ENCODE results near the gene CUX1. TPM values are rescaled to one million over a fixed set of nuclear protein-coding genes. Genes with fewer than 3 reads are reported as not detected.

The CUX1 gene
- total RNA-seq, 1 donor from 2014 or later = 18.3 TPM

DNA sequence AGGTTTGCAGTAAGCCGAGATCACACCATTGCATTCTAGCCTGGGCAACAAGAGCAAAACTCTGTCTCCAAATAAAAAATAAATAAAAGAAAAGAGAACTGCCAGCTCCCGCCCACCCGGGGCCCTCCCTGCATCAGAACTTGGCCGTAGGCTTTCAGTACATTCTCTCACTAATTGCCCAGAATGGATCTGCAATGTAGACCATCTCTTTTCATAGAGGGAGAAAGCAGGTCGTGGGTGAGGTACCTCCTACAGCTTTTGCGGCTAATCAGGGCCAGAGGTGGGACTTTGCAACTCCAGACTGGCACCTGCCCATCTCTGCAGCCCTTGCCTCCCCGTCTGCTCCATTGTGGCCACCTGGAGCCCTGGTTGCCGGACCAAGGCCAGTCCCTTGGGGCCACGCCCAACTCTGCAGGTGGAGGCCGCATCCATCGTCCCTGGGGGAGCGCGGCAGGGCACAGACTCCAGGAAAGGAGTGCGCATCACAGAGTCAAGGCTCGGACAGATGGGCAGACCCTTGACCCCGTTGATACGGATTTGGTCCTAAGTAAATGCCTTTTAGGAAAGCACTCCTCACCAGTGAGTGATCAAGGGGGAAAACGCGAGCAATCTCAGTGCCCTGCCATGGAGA is 290.2 kb downstream of the CUX1 start:
- Histone ChIP-seq H3K4me1 (ENCODE audit: control insufficient read depth in 3 of 3, insufficient read depth in 3 of 3, low read length in 3 of 3) (no peaks in the 10 kb centered on the region), H3K27me3 (ENCODE audit: control insufficient read depth in 3 of 3, insufficient read depth in 3 of 3, low read length in 3 of 3) (no peaks in the 10 kb centered on the region), H3K27ac (ENCODE audit: low read depth, low read length) (no peak overlapping the region), H3K36me3 (ENCODE audit: control insufficient read depth in 3 of 3, insufficient read depth in 3 of 3, low read length in 3 of 3) (peaks cover 17 to 30% (median 18%) of the 10 kb centered on the region in 3 donors), H3K4me3 (ENCODE audit: low read length in 3 of 3) (no peak overlapping the region), H3K9me3 (ENCODE audit: control insufficient read depth in 3 of 3, low read length in 3 of 3) (no peaks in the 10 kb centered on the region), H3K9ac (ENCODE audit: low read depth in 1 of 3, low read length in 3 of 3) (no peak overlapping the region)

DNA sequence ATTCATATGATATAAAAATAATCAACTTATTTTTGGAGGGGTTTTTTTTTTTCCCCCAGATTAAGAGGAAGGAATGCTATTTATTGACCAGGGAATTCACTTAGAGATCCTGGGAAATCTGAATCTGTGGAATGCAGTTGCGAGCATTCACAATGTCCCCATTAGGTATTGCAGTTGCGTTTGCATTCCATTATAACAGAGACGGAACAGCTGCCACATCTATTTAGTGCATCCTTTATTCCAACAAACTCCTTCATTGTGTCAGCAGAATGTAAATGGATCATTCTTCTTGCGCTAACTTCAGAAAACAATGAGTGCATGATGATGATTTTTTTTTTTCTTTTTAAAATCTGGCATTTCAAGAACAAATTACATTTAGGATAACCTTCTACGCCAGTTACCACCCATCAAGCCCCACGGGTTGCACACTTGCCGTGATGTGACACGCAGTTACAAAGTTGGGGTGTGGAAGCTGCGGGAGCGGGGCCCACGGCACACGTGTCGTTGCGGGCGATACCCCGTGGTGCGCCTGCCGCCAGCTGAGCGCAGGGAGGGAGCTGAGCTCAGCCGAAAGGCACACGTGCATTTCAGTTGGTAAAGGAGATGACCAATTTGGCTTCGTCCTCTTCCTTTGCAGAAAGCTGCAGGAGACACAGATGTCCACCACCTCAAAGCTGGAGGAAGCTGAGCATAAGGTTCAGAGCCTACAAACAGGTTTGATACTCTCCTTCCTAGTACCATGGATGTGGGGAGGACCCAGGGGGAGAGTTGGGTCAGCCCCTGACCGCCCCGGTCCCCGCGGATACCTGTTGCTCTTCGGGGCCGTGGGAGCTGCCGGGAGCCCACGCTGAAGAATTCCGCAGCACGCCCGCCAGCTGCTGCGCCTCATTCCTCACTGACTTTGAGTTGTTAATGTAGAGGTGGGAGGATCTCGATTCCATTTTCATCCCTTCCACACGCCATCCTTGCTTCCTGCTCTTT is 293.9 kb downstream of the CUX1 start:
- no peak overlapping the region for H3K27ac ChIP-seq (ENCODE audit: low read depth, low read length)
- H3K27me3 ChIP-seq (ENCODE audit: control insufficient read depth in 3 of 3, insufficient read depth in 3 of 3, low read length in 3 of 3) = no peaks in the 10 kb centered on the region
- H3K36me3 ChIP-seq (ENCODE audit: control insufficient read depth in 3 of 3, insufficient read depth in 3 of 3, low read length in 3 of 3) = peaks cover 17 to 42% (median 25%) of the 10 kb centered on the region in 3 donors
- H3K9me3 ChIP-seq (ENCODE audit: control insufficient read depth in 3 of 3, low read length in 3 of 3) = no peaks in the 10 kb centered on the region
- no peak overlapping the region for H3K4me3 ChIP-seq (ENCODE audit: low read length in 3 of 3)
- no peak overlapping the region for H3K9ac ChIP-seq (ENCODE audit: low read depth in 1 of 3, low read length in 3 of 3)
- H3K4me1 ChIP-seq (ENCODE audit: control insufficient read depth in 3 of 3, insufficient read depth in 3 of 3, low read length in 3 of 3) = no peaks in the 10 kb centered on the region

DNA sequence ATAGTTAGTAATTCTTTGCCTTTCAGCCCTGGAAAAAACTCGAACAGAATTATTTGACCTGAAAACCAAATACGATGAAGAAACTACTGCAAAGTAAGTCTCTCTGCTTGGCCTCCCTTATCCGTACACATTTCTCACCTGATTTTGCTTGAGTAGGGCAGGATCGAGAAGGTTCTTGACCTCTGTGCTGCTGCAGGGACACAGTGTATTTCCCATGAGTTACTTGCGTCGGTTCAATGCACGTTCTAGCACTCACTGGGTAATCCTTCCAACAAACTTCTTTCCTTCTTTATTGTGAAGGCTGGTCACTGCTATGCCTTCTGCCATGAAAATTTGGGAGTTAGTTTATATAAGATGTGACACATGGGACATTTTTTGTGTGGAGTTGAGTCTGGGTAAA is 297.8 kb downstream of the CUX1 start:
- H3K27me3 ChIP-seq (ENCODE audit: control insufficient read depth in 3 of 3, insufficient read depth in 3 of 3, low read length in 3 of 3) = no peaks in the 10 kb centered on the region
- no peak overlapping the region for H3K27ac ChIP-seq (ENCODE audit: low read depth, low read length)
- H3K36me3 ChIP-seq (ENCODE audit: control insufficient read depth in 3 of 3, insufficient read depth in 3 of 3, low read length in 3 of 3) = peaks cover 16 to 32% (median 23%) of the 10 kb centered on the region in 3 donors
- no peaks in the 10 kb centered on the region for H3K9me3 ChIP-seq (ENCODE audit: control insufficient read depth in 3 of 3, low read length in 3 of 3)
- no peaks in the 10 kb centered on the region for H3K4me1 ChIP-seq (ENCODE audit: control insufficient read depth in 3 of 3, insufficient read depth in 3 of 3, low read length in 3 of 3)
- no peak overlapping the region for H3K4me3 ChIP-seq (ENCODE audit: low read length in 3 of 3)
- no peak overlapping the region for H3K9ac ChIP-seq (ENCODE audit: low read depth in 1 of 3, low read length in 3 of 3)

DNA sequence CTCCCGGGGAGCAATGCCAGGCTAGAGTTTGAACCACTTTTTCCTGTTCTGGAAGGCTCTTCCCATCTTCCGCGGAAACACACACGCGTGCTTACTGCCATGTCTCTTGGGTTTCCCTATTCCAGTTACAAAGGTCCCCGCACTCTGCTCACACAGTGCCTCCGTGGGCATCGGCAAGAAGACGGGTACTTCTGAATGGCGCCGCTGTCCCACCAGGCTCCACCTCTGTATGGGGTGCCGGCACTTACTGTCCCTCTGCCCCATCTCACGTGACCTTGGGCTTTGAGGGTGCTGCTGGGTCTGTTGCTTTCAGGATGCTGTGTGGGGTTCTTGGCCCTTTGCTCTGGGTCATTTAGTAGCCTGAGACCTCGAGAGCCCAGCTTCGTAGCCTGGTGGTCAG is 298.5 kb downstream of the CUX1 start:
- peaks cover 16 to 28% (median 23%) of the 10 kb centered on the region in 3 donors for H3K36me3 ChIP-seq (ENCODE audit: control insufficient read depth in 3 of 3, insufficient read depth in 3 of 3, low read length in 3 of 3)

DNA sequence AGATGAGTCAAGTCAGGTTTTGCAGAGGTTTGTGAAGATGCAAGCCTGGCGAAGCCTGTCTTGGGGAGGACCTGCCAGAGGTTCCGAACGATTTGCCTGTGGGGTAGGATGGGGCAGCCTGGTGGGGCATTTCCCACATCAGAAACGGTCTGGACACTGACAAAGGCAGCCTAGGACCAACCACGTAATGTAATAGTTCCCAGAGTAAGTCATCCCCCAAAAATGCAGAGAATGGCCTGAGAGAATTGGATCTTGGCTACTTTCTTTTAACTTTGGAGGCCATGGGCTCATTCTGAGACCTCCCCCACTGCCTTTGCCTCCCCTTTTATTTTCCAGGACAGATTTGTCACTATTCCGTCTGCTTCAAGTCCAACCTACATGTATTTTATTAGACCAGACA is 300.3 kb downstream of the CUX1 start:
- H3K4me1 ChIP-seq (ENCODE audit: control insufficient read depth in 3 of 3, insufficient read depth in 3 of 3, low read length in 3 of 3) = peaks cover 0 to 4% (median 3%) of the 10 kb centered on the region in 3 donors
- no peak overlapping the region for H3K27ac ChIP-seq (ENCODE audit: low read depth, low read length)
- no peak overlapping the region for H3K4me3 ChIP-seq (ENCODE audit: low read length in 3 of 3)
- H3K36me3 ChIP-seq (ENCODE audit: control insufficient read depth in 3 of 3, insufficient read depth in 3 of 3, low read length in 3 of 3) = peaks cover 16 to 22% (median 18%) of the 10 kb centered on the region in 3 donors
- H3K9me3 ChIP-seq (ENCODE audit: control insufficient read depth in 3 of 3, low read length in 3 of 3) = no peaks in the 10 kb centered on the region
- no peak overlapping the region for H3K9ac ChIP-seq (ENCODE audit: low read depth in 1 of 3, low read length in 3 of 3)
- H3K27me3 ChIP-seq (ENCODE audit: control insufficient read depth in 3 of 3, insufficient read depth in 3 of 3, low read length in 3 of 3) = no peaks in the 10 kb centered on the region

More for the DNA sequence above, 298.5 kb downstream of the CUX1 start:
- Histone ChIP-seq H3K27ac (ENCODE audit: low read depth, low read length) (no peak overlapping the region), H3K9me3 (ENCODE audit: control insufficient read depth in 3 of 3, low read length in 3 of 3) (no peaks in the 10 kb centered on the region), H3K4me3 (ENCODE audit: low read length in 3 of 3) (no peak overlapping the region), H3K4me1 (ENCODE audit: control insufficient read depth in 3 of 3, insufficient read depth in 3 of 3, low read length in 3 of 3) (no peaks in the 10 kb centered on the region), H3K27me3 (ENCODE audit: control insufficient read depth in 3 of 3, insufficient read depth in 3 of 3, low read length in 3 of 3) (no peaks in the 10 kb centered on the region), H3K9ac (ENCODE audit: low read depth in 1 of 3, low read length in 3 of 3) (no peak overlapping the region)

DNA sequence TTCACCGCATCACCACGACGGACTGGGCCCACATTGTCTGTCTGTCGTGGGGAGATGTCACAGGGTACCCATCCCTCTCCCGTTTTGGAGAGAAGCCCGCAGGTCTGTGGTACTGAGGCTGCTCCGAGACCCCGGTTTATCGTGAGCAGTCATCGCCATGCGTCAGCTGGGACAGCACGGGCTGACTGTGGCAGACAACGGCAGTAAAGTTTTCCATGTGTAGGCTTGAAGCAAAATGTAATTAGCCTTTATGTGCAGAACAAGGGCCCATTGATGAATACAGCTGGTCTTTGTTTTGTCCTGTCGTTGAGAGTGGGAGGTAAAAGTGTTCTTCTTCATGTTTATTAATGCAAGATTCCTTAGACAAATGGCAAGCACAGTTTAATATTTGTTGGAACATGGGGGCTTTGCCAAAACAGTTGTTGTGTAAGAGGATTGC is 301.8 kb downstream of the CUX1 start:
- Histone ChIP-seq H3K36me3 (ENCODE audit: control insufficient read depth in 3 of 3, insufficient read depth in 3 of 3, low read length in 3 of 3) (peaks cover 14 to 18% (median 16%) of the 10 kb centered on the region in 3 donors), H3K27ac (ENCODE audit: low read depth, low read length) (no peak overlapping the region), H3K4me1 (ENCODE audit: control insufficient read depth in 3 of 3, insufficient read depth in 3 of 3, low read length in 3 of 3) (peaks cover 0 to 4% (median 3%) of the 10 kb centered on the region in 3 donors), H3K4me3 (ENCODE audit: low read length in 3 of 3) (no peak overlapping the region), H3K9ac (ENCODE audit: low read depth in 1 of 3, low read length in 3 of 3) (no peak overlapping the region), H3K27me3 (ENCODE audit: control insufficient read depth in 3 of 3, insufficient read depth in 3 of 3, low read length in 3 of 3) (no peaks in the 10 kb centered on the region), H3K9me3 (ENCODE audit: control insufficient read depth in 3 of 3, low read length in 3 of 3) (no peaks in the 10 kb centered on the region)

DNA sequence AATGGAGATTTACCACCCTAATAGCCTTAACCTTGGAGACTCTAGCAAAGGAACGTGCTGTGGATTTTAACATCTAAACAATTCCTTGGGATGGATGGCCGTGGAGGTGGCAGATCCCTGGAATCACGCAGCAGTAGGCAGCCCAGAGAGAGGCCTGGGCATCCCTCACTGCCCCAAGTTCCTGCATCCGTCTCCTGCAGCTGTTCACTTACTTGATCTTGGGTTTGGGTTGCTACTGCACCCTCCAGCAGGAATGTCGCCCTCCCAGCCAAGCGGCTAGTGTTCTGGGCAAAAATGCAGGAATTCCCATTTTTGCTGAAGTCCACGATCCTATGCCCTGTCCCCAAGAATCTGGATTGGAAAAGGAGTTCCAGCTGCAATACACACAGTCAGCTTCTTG is 302.5 kb downstream of the CUX1 start:
- H3K9ac ChIP-seq (ENCODE audit: low read depth in 1 of 3, low read length in 3 of 3) = no peak overlapping the region
- H3K9me3 ChIP-seq (ENCODE audit: control insufficient read depth in 3 of 3, low read length in 3 of 3) = no peaks in the 10 kb centered on the region
- no peak overlapping the region for H3K27ac ChIP-seq (ENCODE audit: low read depth, low read length)
- no peak overlapping the region for H3K4me3 ChIP-seq (ENCODE audit: low read length in 3 of 3)
- no peaks in the 10 kb centered on the region for H3K27me3 ChIP-seq (ENCODE audit: control insufficient read depth in 3 of 3, insufficient read depth in 3 of 3, low read length in 3 of 3)
- peaks cover 0 to 4% (median 3%) of the 10 kb centered on the region in 3 donors for H3K4me1 ChIP-seq (ENCODE audit: control insufficient read depth in 3 of 3, insufficient read depth in 3 of 3, low read length in 3 of 3)
- peaks cover 14 to 17% (median 16%) of the 10 kb centered on the region in 3 donors for H3K36me3 ChIP-seq (ENCODE audit: control insufficient read depth in 3 of 3, insufficient read depth in 3 of 3, low read length in 3 of 3)

DNA sequence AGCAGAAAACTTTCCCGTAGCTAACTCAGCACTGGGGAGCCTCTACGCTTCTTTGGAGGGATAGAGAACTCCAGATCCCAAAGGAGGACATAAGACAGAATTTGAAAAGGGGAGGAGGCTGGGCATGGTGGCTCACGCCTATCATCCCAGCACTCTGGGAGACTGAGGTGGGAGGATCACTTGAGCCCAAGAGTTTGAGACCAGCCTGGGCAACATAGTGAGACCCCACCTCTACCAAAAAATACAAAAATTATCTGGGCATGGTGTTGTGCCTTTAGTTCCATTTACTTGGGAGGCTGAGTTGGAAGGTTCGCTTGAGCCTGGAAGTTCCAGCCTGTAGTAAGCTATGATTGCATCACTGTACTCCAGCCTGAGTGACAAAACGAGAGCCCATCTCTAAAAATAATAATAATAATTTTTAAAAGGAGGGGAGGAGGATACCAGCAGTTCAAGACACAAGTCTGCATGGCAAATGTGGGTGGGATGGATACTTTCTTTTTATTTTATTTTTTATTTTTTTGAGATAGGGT is 303.3 kb downstream of the CUX1 start:
- Histone ChIP-seq H3K4me3 (ENCODE audit: low read length in 3 of 3) (no peak overlapping the region), H3K27ac (ENCODE audit: low read depth, low read length) (no peak overlapping the region), H3K9me3 (ENCODE audit: control insufficient read depth in 3 of 3, low read length in 3 of 3) (no peaks in the 10 kb centered on the region), H3K27me3 (ENCODE audit: control insufficient read depth in 3 of 3, insufficient read depth in 3 of 3, low read length in 3 of 3) (no peaks in the 10 kb centered on the region), H3K4me1 (ENCODE audit: control insufficient read depth in 3 of 3, insufficient read depth in 3 of 3, low read length in 3 of 3) (peaks cover 0 to 4% (median 3%) of the 10 kb centered on the region in 3 donors), H3K36me3 (ENCODE audit: control insufficient read depth in 3 of 3, insufficient read depth in 3 of 3, low read length in 3 of 3) (peaks cover 7 to 14% (median 10%) of the 10 kb centered on the region in 3 donors), H3K9ac (ENCODE audit: low read depth in 1 of 3, low read length in 3 of 3) (no peak overlapping the region)

DNA sequence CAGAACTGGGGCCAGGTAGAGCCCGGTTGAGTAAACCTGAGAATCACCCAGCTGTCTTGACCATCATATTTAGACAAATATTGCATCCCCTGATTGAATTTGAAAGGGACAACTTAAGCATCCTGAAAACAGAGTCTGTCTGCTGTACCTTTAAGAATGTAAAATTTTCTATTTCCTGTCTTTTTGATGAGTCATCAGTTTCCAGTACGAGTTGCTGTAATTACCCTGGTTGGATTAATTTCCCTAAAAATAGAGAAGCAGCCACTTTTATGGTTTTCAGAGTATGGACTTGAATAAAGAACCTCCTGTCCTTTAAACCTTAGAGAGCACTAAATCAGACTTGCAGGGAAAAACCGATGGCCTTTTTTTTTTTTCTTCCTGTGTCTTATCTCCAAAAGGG is 304.6 kb downstream of the CUX1 start:
- H3K27ac ChIP-seq (ENCODE audit: low read depth, low read length) = no peak overlapping the region
- H3K4me1 ChIP-seq (ENCODE audit: control insufficient read depth in 3 of 3, insufficient read depth in 3 of 3, low read length in 3 of 3) = peaks cover 0 to 4% (median 3%) of the 10 kb centered on the region in 3 donors
- peaks cover 0 to 5% (median 2%) of the 10 kb centered on the region in 3 donors for H3K36me3 ChIP-seq (ENCODE audit: control insufficient read depth in 3 of 3, insufficient read depth in 3 of 3, low read length in 3 of 3)
- no peak overlapping the region for H3K9ac ChIP-seq (ENCODE audit: low read depth in 1 of 3, low read length in 3 of 3)
- H3K27me3 ChIP-seq (ENCODE audit: control insufficient read depth in 3 of 3, insufficient read depth in 3 of 3, low read length in 3 of 3) = no peaks in the 10 kb centered on the region
- H3K4me3 ChIP-seq (ENCODE audit: low read length in 3 of 3) = no peak overlapping the region
- no peaks in the 10 kb centered on the region for H3K9me3 ChIP-seq (ENCODE audit: control insufficient read depth in 3 of 3, low read length in 3 of 3)

Measured in skeletal muscle tissue (tissue), 4 donors.